C4-2B (cell line): ENCODE measurements around the gene CHST8.

Source experiments
- ZFX ChIP-seq: fragments of 450-650 bp; IDR thresholded peaks from 2 replicates; pipeline ENCODE4 v1.6.1; 2017
- TF ChIP-seq, protein P1 (sequence below): fragments of 450-650 bp; conservative IDR thresholded peaks from 2 replicates; pipeline ENCODE4 v1.5.1; 2017; ENCODE audit warnings: mild to moderate bottlenecking

DNA sequence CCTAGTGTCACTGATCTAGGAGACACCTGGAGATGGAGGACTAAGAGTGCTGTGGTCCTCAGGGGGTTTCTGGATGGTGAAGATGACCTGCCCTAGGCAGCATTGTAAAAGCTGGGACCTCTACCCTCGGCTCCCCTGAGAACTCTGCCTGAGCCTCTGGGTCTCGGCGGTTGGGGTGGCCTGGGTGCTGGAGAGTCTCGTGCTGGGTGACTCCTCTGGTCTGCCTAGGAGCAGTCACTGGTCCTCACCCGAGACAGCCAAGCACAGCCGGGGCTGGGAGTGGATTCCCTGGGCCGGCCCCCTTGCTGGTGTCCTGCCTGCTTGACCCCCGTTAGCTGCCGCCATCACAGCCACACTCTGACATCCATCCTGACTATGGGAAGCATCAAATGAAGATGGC, 181.6 kb downstream of the CHST8 start:
- TF ChIP-seq, protein P1, sequence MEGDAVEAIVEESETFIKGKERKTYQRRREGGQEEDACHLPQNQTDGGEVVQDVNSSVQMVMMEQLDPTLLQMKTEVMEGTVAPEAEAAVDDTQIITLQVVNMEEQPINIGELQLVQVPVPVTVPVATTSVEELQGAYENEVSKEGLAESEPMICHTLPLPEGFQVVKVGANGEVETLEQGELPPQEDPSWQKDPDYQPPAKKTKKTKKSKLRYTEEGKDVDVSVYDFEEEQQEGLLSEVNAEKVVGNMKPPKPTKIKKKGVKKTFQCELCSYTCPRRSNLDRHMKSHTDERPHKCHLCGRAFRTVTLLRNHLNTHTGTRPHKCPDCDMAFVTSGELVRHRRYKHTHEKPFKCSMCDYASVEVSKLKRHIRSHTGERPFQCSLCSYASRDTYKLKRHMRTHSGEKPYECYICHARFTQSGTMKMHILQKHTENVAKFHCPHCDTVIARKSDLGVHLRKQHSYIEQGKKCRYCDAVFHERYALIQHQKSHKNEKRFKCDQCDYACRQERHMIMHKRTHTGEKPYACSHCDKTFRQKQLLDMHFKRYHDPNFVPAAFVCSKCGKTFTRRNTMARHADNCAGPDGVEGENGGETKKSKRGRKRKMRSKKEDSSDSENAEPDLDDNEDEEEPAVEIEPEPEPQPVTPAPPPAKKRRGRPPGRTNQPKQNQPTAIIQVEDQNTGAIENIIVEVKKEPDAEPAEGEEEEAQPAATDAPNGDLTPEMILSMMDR, result no peak
- TF ChIP-seq ZFX, result no peak
